ENCODE data around the gene WEE1.
A peak's percentile ranks its signal among the peaks of the same experiment; 100 is the strongest.

Gene WEE1

DNA sequence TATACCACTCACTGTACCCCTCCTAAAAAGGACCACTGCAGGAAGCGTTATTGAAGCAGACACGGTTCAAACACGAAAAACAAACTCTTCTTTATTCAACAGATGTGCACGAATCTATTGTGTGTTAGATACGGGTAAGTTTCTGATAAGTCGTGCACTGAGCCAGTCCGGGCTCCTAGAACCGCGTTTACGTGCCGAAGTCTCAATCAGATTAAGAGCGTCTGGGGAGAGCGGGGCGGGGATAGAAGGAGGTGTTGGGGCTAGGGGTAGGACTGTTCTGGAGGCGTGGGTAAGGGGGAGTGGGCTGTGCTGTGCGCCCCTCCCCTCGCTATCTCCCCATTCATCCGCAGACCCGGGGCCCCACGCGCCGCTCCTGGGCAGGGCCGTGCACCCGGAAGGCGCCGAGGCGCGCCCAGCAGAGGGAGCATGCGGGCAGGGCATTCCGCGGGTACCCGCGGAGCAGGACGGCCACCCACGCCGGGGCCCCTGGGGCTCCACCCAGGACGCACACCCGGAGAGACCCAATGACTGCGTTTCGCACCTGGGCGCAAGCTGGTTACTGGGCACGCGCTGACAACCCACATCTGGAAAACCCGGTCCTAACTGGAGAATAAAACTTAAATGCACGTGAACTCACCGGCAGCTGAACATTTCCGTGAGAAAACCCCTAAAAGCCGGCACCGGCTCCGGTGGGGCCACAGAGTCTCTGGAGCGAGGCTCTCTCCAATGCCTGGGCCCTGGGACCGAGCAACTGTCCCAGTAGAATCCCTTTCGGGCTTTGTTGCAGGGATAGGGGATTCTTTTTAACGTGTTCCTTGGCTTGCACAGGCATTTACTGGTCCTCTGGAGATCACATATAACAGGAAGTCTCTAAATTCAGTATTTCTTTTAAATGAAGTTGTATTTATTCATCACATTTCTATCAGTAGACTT is 40.6 kb downstream of the WEE1 start:
- Histone ChIP-seq H3K4me3 (replicated peaks; ENCODE audit: insufficient read depth, low read length) (peak overlapping the region; percentile 56), H3K27ac (replicated peaks) (peak overlapping the region; percentile 80), H3K27me3 (ENCODE audit: insufficient read depth, poor library complexity, severe bottlenecking) (no peaks in the 10 kb centered on the region)
- peak; percentile 79 to 92 for DNase-seq (ENCODE audit: low read depth in 1 of 2, low spot score in 1 of 2)
- no peak for TF ChIP-seq GABPA (IDR thresholded peaks at IDR 0.05; ENCODE audit: low read depth)
- TF ChIP-seq POLR2AphosphoS5 (IDR thresholded peaks at IDR 0.05; ENCODE audit: low read depth) = peak; percentile 63
- TF ChIP-seq, protein P1, sequence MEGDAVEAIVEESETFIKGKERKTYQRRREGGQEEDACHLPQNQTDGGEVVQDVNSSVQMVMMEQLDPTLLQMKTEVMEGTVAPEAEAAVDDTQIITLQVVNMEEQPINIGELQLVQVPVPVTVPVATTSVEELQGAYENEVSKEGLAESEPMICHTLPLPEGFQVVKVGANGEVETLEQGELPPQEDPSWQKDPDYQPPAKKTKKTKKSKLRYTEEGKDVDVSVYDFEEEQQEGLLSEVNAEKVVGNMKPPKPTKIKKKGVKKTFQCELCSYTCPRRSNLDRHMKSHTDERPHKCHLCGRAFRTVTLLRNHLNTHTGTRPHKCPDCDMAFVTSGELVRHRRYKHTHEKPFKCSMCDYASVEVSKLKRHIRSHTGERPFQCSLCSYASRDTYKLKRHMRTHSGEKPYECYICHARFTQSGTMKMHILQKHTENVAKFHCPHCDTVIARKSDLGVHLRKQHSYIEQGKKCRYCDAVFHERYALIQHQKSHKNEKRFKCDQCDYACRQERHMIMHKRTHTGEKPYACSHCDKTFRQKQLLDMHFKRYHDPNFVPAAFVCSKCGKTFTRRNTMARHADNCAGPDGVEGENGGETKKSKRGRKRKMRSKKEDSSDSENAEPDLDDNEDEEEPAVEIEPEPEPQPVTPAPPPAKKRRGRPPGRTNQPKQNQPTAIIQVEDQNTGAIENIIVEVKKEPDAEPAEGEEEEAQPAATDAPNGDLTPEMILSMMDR (IDR thresholded peaks at IDR 0.05; ENCODE audit: insufficient read depth, low read length) = peak; percentile 43
- TF ChIP-seq, protein P2, sequence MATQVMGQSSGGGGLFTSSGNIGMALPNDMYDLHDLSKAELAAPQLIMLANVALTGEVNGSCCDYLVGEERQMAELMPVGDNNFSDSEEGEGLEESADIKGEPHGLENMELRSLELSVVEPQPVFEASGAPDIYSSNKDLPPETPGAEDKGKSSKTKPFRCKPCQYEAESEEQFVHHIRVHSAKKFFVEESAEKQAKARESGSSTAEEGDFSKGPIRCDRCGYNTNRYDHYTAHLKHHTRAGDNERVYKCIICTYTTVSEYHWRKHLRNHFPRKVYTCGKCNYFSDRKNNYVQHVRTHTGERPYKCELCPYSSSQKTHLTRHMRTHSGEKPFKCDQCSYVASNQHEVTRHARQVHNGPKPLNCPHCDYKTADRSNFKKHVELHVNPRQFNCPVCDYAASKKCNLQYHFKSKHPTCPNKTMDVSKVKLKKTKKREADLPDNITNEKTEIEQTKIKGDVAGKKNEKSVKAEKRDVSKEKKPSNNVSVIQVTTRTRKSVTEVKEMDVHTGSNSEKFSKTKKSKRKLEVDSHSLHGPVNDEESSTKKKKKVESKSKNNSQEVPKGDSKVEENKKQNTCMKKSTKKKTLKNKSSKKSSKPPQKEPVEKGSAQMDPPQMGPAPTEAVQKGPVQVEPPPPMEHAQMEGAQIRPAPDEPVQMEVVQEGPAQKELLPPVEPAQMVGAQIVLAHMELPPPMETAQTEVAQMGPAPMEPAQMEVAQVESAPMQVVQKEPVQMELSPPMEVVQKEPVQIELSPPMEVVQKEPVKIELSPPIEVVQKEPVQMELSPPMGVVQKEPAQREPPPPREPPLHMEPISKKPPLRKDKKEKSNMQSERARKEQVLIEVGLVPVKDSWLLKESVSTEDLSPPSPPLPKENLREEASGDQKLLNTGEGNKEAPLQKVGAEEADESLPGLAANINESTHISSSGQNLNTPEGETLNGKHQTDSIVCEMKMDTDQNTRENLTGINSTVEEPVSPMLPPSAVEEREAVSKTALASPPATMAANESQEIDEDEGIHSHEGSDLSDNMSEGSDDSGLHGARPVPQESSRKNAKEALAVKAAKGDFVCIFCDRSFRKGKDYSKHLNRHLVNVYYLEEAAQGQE (IDR thresholded peaks at IDR 0.05; ENCODE audit: insufficient replicate concordance, low read depth) = no peak
- TF ChIP-seq SPI1 (IDR thresholded peaks at IDR 0.05; ENCODE audit: borderline replicate concordance, low read depth) = peak; percentile 46; the same call in 1 of the 2 replicates

DNA sequence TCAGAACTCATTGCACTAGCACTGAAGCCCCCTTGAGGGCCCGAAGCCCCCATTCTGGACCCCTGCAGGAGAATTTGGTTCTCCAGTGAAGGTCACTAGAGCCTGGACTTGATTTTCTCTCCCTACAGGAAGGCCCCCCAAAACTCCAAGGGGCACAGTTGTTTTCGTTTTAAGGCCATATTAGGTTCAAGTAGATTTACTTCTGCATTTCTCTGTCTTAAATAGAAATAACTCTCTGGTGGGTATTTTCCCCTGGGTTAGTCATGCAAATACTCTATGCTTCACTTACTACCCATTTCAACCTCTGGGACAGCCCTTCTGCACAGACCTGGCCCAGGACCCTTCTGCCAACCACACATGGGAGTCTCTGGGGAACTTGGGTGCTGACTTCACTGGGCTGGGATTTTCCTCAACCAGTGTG is 41.6 kb downstream of the WEE1 start:
- Histone ChIP-seq H3K27me3 (ENCODE audit: insufficient read depth, poor library complexity, severe bottlenecking) (no peaks in the 10 kb centered on the region), H3K27ac (replicated peaks) (peak overlapping the region; percentile 80), H3K4me3 (replicated peaks; ENCODE audit: insufficient read depth, low read length) (peak overlapping the region; percentile 56; the same call in 1 of the 2 replicates)
- DNase-seq (ENCODE audit: low read depth in 1 of 2, low spot score in 1 of 2) = peak in 1 of 2 experiments; percentile 36
- TF ChIP-seq GABPA (IDR thresholded peaks at IDR 0.05; ENCODE audit: low read depth) (no peak), SPI1 (IDR thresholded peaks at IDR 0.05; ENCODE audit: borderline replicate concordance, low read depth) (no peak), POLR2AphosphoS5 (IDR thresholded peaks at IDR 0.05; ENCODE audit: low read depth) (no peak)
- TF ChIP-seq, protein P1 (IDR thresholded peaks at IDR 0.05; ENCODE audit: insufficient read depth, low read length) = no peak
- TF ChIP-seq, protein P2 (IDR thresholded peaks at IDR 0.05; ENCODE audit: insufficient replicate concordance, low read depth) = no peak

DNA sequence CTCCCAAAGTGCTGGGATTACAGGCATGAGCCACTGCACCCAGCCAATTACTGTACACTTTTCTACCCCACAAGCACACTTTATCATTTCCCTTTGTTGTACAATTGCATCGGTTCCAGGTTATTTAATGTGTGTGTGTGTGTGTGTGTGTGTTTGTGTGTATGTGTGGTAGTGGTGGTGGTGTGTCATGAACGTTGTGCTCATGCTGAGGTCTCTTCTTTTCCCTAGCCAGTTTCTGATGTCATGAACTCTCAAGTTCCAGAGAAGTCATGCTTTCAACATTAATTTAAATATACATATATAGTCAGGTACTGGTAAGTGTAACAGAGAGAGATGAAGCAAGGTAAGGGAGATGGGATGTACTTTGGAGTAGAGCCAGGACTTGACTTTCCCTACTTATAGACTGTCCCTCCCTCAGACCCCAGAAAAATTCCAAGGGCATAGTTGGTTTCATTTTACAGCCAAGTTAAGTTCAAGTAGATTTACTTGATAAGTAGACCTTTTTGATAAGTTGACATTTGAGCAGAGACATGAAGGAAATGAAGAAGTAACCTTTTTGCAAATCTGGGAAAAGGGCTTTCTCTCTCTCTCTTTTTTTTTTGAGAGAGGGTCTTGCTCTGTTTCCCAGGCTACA is 42.7 kb downstream of the WEE1 start:
- Histone ChIP-seq H3K27me3 (ENCODE audit: insufficient read depth, poor library complexity, severe bottlenecking) (no peaks in the 10 kb centered on the region), H3K4me3 (replicated peaks; ENCODE audit: insufficient read depth, low read length) (no peak overlapping the region), H3K27ac (replicated peaks) (no peak overlapping the region)
- TF ChIP-seq, protein P2 (IDR thresholded peaks at IDR 0.05; ENCODE audit: insufficient replicate concordance, low read depth) = no peak
- TF ChIP-seq POLR2AphosphoS5 (IDR thresholded peaks at IDR 0.05; ENCODE audit: low read depth) = no peak
- TF ChIP-seq, protein P1 (IDR thresholded peaks at IDR 0.05; ENCODE audit: insufficient read depth, low read length) = no peak
- TF ChIP-seq SPI1 (IDR thresholded peaks at IDR 0.05; ENCODE audit: borderline replicate concordance, low read depth) = no peak
- no peak for TF ChIP-seq GABPA (IDR thresholded peaks at IDR 0.05; ENCODE audit: low read depth)
- DNase-seq (ENCODE audit: low read depth in 1 of 2, low spot score in 1 of 2) = no peak
